Stimulated activated naive CD8-positive, alpha-beta T cell treated with anti-CD3 and anti-CD28 coated beads, Interleukin-15, Interleukin-2, amounts not matched to agents 100 U/mL and 50 U/mL, for 24 hours (primary cell): ENCODE measurements around the gene HGF.

ENCODE experiments used
- ATAC-seq: fragments of 150-1000 bp; cut with Tn5 transposase; one replicate; pipeline ENCODE4 v1.10.0; 2021
- DNase-seq: peaks from one replicate; pipeline ENCODE4 v3.0.0; 2021

HGF gene

GRCh38 chr7:81682873-81683272 is 87.0 kb downstream of the HGF start:
- DNase-seq (no peak), ATAC-seq (no peak)

DNA sequence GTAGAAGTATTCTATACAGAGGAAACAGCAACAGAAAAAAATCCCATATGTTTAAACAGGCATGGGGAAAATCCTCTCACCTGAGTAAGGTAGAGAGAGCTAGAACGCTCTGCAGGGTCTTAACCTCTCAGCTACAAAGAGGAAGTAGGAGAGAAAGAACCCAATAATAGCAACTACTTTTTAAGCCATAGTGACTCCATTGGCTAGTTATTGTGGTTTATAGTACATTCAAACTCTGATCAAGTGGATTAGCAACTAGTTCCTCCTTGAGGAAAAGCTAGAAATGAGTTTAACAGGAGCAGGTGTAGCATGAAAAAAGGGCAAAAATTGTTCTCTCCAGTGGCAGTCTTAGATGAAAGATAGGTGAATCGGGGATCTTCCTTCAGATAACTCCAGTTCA is 89.7 kb downstream of the HGF start:
- no peak for DNase-seq
- no peak for ATAC-seq

DNA sequence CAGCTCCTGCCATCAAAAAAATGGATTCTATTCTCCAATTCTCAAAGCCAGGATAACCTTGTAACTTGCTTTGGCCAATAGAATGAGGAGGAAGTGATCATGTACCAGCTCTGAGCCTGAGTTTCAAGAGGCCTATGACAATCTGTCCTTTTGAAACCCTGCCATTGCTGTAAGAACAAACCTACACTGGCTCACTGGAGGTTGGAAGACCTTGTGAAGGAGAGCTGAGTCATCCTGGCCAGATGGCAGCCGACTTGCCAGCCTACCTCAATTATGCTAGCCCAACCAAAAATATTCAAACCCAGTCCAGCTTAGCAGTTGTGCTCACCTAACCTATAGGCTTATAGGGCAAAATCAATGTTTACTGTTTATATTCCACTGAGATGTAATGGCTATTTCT is 93.0 kb downstream of the HGF start:
- DNase-seq (no peak), ATAC-seq (no peak)

- DNase-seq (no peak), ATAC-seq (no peak)
These were observed 93.6 kb downstream of the HGF start for GRCh38 chr7:81676105-81676811.

GRCh38 chr7:81674431-81674830 is 95.4 kb downstream of the HGF start:
- ATAC-seq (no peak), DNase-seq (no peak)

DNA sequence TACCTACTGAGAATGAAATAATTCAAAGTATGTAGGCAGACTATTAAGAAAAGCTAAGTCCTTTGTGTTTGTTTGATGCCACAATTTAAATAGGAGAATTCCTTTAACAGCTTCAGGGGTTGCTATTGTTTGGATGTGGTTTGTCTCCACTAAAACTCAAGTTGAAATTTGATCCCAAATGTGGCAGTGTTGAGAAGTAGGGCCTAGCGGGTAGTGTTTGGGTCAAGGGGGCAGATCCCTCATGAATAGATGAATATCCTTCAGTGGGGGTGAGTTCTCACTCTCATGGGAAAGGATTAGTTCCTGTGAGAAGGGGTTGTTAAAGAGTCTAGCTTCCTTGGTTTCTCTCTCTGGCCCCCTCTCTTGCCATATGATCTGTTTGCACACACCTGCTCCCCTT is 97.0 kb downstream of the HGF start:
- ATAC-seq: no peak
- no peak for DNase-seq

DNA sequence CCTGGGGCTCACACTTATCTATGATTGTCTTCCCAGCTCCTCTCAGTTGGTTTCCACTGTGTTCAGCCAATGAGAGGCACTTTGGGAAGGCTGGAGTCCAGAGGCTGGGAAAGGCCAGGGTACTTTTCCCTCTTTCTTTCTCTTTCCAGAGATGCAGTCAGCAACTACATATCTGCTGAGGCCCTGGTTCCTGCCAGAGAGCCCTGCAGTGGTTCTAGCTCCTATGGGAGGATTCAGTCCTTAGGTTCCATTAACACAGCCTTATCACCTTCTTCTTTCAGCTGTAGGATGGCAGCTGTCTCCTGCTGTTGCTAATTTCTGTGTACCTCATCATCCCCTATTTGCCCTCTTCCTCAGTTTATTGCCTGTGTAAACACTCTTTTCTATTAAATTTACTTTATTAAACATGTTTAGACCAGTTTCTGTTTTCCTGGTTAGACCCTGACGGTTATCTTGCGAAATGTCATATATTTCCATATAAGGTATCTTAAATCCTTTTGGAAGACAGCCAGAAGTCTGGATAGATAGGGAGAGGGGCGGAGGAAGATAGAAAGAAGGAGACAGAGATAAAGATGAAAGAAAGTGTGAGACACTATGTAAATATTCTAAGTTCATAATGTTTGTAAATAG is 100.3 kb downstream of the HGF start:
- DNase-seq (no peak), ATAC-seq (no peak)

DNA sequence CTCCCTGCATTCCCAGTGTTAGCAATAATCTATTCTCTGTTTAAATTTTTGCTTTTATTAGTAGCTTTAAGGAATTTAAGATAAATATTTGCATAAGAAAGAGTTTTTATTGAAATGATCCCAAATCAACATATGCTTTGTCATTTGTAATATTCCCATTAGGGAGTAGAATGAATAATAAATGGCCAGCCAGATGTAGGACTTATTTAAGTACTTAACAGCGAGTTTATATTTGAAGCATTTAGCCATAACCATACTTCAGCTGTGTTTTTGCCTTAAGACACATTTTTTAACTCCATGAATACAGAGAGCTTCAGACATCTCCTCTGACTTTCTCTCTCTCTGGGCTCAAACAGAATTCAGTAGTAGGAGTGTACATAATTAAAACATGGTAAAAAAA is 103.6 kb downstream of the HGF start:
- DNase-seq (no peak), ATAC-seq (no peak)

- no peak for DNase-seq
- ATAC-seq: no peak
These were observed 104.6 kb downstream of the HGF start for GRCh38 chr7:81665236-81665635.

DNA sequence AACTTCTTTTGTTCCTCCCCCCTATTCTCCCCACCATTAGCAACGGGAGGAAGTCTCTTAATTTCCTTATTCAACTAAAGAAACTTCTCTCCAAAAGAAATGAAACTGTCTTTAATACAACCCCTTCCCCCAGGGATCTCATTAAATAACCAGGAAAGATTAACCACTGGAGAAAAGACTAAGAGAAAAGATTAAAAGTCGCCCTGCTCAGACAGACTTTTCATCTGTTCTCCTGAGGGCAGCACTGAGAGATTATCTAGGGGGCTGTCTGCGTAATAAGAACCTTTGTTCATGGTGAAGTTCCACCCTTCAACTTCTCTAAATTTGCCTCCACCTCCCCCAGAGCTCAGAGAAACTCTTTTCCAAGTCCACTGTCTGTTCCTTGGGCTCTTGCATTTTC is 105.5 kb downstream of the HGF start:
- ATAC-seq (no peak), DNase-seq (no peak)

DNA sequence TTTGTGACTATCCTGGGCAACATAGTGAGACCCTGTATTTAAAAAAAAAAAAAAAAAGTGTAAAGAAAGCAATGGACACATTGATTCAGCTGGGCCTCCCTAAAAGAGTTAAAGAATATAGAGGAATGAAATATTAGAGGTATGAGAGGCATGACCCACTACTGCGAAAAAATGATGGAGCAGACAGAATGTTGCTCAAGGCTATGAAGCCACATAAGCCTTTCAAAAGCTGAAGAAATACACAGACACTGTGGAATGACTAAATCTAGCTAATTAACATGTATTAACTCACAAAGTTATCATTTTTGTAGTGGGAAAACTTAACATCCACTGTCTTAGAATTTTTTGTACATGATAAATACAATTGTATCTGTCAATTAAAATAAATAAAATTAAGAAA is 107.3 kb downstream of the HGF start:
- no peak for ATAC-seq
- DNase-seq: no peak

DNA sequence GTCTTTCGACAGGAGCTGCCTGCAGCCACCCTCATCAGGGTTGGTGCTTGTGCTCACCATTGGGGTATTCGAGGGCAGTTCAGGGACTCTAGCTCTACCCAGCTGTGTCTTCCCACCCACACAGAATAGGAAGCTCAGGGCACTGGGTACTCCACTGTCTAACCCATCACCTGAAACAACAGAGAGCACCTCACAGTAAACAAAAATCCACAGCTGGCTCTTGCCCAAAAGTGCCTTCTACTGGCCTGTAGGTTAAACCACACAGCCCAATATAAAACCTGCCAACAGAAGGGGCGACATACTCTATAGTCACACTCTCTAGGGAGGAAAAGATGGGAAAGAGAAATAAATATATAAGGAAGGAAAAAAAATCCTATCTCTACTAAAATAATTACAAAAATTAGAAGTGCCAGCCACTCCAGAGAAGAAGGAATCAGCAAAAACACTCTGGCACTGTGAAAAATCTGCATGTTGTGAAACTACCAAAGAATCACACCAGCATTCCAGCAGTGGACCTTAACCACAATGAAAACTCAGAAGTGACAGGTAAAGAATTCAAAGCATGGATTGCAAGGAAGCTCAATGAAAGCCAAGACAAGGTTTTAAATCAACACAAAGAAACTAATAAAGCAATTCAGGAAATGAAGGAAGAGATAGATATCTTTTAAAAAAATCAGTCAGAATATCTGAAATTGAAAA is 110.0 kb downstream of the HGF start:
- DNase-seq: no peak
- no peak for ATAC-seq

GRCh38 chr7:81657551-81657950 is 112.3 kb downstream of the HGF start:
- no peak for DNase-seq
- no peak for ATAC-seq

GRCh38 chr7:81655271-81655670 is 114.6 kb downstream of the HGF start:
- ATAC-seq: no peak
- DNase-seq: no peak

DNA sequence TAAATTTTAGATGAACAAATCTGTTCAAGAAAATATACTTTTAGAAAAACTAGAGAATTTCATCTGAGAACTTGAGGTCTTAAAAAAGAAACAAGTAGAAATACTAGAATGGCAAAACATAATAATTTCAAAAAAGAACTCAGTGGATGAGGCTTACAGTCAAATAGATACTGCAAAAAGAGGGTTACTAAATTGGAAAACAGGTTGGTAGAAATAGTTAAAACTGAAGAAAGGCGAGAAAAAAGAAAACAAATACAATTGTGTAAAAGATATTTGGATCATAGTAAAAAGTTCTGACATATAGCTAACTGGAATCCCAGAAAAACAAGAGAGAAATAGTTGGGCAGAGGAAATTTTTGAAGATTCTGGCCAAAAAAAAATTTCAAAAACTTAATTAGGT is 117.6 kb downstream of the HGF start:
- ATAC-seq: no peak

More for the DNA sequence above, 117.6 kb downstream of the HGF start:
- no peak for DNase-seq
